Measurements from ENCODE around the gene PCK1.

The PCK1 gene

DNA sequence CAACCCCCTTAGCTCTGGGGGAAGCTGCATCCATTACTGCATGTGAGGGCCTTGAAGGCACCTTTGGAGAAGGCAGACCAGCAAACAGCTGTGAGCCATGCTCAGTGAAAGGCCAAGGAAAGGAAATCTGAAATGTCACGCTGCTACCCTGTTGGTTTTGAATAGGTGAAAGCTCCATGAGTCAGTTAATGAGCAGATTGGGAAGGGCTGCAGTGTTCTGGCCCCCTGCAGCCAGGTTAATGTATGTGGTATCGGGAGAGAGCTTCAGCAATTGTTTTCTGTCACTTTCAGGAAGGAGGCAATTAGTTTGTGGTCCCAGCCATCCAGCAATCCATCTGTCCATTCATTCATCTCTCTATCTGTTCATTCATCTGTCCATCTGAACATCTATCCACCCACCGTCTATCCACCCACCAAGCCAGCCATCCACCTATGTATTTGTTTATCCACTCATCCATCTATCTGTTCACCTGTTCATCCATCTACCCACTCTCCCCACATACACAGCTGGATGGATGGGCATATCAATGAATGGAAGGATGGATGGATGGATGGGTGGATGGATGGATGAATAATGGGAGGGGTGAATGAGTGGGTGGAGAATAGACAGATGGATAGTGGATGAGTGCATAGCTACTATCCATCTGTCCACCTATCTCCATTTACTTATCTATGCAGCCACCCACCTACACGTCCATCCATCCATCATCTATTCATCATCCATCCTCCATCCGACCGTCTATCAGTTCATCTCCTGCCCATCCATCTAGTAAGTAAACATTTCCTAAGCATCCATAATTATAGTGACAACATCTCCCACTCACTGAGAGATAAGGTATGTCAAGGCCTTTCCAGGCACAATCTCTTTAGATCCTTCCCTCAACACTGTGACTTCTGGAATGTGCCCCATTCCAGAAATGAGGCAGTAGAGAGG is 16.0 kb downstream of the PCK1 start:
- DNase-seq (ENCODE audit: low read depth, low spot score) = no peak

DNA sequence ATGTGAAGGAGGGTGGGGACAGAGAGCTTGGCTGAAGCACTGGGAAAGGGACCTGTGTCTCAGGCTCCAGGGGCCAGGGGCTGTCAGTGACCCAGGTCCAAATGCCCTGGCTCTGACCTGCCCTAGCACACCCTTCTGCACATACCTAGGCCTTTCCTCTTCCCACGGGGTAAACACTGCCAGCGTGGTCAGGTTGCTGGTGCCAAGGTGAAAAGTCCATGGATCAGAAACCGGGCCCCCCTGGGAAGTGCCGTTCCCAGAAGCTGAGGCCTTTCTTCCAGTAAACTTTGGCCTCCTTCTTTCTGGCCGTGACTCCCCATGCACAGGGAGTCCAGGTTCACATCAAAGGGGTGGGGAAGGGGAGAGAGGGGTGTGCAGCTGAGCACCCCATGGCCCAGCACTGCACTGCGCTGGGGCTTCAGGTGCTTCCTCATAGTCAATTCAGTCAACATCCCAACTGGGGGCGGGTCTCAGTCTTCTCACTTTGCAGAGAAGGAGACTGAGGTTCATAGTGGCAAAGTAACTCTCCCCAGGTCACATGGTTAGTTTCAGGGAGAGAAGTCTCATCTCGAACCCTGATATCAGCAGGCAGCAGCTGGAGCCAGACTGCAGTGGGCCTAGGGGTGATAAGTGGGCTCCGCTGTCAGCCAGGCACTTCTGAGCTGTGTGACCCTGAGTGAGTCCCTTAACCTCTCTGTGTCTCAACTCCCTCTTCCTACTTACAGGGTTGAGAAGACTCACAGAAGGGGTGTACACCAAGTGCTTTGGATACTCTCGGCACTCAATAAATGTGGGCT is 17.0 kb downstream of the PCK1 start:
- no peak for DNase-seq (ENCODE audit: low read depth, low spot score)

- no peak for DNase-seq (ENCODE audit: low read depth, low spot score)
Measured at GRCh38 chr20:57578476-57579165, 17.7 kb downstream of the PCK1 start.

DNA sequence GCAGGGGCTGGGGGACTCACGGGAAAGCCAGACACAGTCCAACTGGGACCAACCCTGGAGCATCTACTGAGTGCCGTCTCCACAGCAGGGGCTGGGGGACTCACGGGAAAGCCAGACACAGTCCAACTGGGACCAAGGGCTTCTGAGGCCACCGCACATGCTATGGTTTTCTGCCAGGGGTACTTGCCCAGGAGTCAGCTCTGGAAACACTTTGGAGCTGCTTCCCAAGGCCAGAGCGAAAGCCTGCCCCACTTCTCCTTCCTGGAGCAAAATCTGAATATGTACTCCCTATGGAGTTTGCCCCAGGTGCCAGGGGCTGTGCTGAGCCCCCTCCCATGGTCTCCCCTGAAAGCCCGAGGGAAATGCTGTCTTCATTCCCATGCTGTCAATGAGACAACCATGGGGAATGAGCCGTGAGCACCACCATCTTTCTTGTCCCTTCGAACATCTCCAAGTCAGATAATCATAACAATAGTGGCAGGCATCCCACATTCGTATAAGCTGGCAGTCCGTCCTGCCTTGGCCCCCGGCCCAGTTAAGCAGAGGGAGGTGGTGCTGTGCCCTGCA is 18.5 kb downstream of the PCK1 start:
- no peak for DNase-seq (ENCODE audit: low read depth, low spot score)

DNA sequence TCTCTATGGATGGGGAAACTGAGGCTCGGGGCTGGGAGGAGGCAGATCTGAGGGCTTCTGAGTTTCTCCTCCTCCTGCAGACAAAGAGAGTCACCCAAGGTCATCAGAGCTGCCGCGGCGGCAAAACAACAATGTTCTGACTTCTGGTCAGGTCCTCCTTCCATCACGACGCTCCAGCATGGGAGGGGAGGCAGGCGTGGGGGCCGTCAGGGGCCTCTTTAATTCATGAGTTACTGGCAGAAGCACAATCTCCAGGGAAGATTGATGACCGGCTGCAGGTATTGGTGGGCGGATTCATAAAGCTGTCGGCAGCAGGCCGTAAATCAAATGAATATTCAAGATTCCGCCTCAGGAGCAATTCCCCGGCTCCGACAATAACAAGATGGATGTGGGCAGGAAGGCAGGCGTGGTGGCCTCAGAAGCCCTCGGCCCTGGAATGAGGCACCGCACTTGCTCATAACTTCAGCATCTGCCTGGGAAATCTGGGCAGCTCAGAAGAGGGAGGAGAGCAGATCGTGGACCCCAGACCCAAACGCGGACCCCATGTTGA is 19.1 kb downstream of the PCK1 start:
- no peak for DNase-seq (ENCODE audit: low read depth, low spot score)

DNA sequence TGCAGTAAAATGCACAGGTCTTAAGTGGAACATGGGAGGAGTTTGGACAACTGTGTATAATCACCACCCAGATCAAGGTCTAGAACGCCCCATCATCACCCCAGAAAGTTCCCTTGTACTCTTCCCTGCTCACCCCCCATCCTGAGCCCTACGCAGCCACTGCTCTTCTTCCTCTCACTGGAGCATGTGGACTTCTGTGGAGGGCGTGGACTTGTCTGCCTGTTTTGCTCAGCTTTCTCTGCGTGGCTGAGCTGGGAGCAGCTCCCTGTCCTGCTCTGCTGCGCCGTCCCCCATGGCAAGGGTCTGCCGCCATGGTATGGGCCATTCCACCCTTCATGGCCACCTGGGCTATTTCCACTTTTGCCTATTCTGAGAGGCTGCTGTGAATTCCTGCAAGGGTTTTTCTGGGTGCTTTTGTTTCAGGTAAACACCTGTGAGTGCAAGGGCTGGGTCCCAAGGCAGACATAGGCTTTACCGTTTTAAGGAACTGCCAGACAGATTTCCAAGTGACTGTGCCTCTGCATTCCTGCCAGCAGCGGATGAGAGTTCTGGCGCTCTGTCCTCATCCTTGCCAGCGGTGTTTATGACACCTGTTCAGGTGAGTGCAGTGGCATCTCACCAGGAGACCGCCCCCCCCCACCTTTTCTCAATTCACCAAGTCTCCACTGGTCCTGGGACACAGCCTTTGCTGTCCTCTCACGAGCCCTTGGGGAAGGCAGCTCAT is 19.7 kb downstream of the PCK1 start:
- no peak for DNase-seq (ENCODE audit: low read depth, low spot score)

GRCh38 chr20:57581202-57582028 is 20.5 kb downstream of the PCK1 start:
- no peak for DNase-seq (ENCODE audit: low read depth, low spot score)

GRCh38 chr20:57582029-57582378 is 21.1 kb downstream of the PCK1 start:
- DNase-seq (ENCODE audit: low read depth, low spot score) = no peak

DNA sequence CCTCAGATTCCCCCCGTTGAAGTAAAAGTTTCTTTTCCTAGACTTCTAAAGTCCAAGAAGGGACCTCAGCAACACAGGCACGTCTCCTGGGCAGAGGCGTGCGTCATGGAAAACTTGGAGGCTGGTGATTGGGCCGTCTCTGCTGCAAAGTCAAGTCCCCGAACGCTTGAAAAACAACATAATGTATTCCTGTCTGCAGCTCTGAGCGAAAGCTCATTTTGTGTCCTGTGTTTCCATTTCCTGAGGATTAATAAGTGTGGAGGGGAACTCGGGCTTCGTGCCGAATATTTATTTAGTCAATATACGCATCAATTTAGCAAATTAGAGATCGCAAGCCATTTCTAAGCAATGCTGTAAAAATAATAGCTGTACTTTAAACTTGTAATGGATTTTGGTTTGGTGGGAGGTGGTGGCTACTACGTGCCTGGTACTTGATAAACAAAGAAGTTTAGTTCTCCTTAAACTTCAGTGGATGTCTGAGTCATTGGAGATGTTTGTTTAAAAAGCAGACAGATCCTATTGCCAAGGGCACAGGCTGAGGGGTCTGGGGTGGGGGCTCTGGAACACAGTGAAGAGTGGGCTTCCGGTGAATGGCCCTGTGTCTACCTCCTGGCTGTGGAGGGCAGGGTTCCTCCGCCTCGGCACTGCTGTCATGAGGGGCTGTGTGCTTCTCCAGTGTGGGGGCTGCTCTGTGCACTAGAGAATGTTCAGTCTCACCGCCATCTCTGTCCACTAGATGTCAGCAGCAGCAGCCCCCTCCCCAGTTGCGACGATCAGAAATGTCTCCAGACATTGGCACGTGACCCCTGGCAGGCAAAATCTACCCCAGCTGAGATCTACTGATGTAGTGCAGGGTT is 21.8 kb downstream of the PCK1 start:
- DNase-seq (ENCODE audit: low read depth, low spot score) = peak; percentile 15

- no peak for DNase-seq (ENCODE audit: low read depth, low spot score)
Measured at GRCh38 chr20:57583289-57584257, 22.7 kb downstream of the PCK1 start.

GRCh38 chr20:57584768-57585461 is 24.0 kb downstream of the PCK1 start:
- no peak for DNase-seq (ENCODE audit: low read depth, low spot score)

DNA sequence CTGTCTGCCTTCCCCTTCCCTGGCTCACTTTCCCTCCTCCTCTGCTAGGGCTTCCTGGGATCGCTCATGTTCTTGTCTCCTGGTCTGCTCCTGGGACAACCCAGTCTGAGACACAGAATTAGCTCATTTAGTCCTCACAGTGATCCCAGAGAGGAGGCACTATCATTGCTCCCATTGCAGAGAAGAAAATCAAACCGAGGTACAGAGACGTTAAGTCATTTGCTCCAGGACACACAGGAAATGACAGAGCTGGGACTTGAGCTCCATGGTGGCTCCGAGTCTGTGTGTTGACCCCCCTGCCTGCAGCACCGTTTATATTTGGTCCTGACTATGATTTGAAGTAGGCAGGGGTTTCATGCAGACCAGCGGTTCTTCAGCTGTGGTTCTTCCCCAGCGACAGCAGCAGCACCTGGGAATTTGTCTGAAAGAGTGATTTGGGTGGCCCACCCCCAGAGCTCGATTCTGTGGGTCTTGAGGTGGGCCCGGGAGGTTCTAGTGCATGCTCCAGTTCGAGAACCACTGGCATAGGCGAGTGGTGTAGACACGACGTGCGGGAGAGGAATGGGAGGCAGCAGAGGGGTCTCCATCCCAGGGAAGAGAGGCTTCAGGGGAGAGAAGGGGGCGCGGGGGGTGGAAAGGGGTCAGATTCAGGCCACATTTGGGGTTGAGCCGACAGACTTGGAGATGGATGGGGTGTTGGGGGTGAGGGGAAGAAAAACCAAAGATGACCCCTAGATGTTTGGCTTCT is 24.7 kb downstream of the PCK1 start:
- DNase-seq (ENCODE audit: low read depth, low spot score) = no peak

- no peak for DNase-seq (ENCODE audit: low read depth, low spot score)
Measured at GRCh38 chr20:57586370-57586793, 25.5 kb downstream of the PCK1 start.

- no peak for DNase-seq (ENCODE audit: low read depth, low spot score)
Measured at GRCh38 chr20:57586943-57587277, 26.0 kb downstream of the PCK1 start.

DNA sequence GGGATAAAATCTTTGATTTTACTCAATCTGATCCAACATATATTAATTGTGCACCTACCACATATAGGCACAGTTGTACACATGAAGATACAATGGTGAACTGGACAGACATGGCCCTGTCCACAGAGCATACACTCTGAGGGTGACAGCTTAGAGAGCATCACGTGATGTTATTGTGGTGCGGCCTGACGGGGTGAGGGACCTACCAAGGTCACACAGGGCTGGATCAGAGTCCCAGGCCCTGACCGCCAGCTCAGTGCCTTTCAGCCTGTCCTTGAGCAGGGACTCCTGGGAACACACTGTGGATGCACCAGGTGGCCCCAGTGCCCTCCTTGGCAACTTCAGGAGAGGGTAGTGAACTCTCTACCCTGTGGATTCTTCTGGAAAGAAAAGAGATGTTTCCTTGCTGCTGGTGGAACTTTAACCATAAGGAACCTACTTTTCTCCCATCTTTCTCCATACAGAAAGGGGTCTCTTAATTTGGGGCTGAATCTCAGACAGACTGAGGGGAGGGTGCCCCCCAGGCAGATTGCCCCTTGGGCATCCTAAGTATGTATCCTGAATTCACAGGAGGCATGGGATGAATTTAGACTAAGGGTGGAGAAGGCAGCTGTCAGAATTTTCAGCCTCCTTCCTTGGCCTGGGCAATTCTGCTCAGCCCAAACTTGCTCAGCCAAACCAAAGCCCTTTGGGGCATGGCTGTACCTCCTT is 26.5 kb downstream of the PCK1 start:
- no peak for DNase-seq (ENCODE audit: low read depth, low spot score)

GRCh38 chr20:57587989-57588377 is 27.1 kb downstream of the PCK1 start:
- DNase-seq (ENCODE audit: low read depth, low spot score) = no peak

All from iPS DF 19.7 (cell line).